Sciatic nerve (tissue), 2 donors: Measurements from ENCODE around the gene FBXW2. TPM values are rescaled to one million over a fixed set of nuclear protein-coding genes. Genes with fewer than 3 reads are reported as not detected.
"Not testable (repeated sequence)": the region's sequence is repeated elsewhere in the genome, so short reads cannot be mapped to it uniquely, and the experiment has no call there.

Experiments
- ATAC-seq: fragments of 200-7000 bp; cut with Tn5 transposase; one replicate; pipeline ENCODE4 v1.9.1; 2020; ENCODE audit warnings: mild to moderate bottlenecking, moderate library complexity
- DNase-seq: peaks from one replicate; pipeline ENCODE4 v3.0.0-alpha.2; 2020; ENCODE audit warnings: low spot score
- intact Hi-C: fragments of 100-400 bp; cut with DNase I; formaldehyde crosslinking; loops from one replicate; pipeline ENCODE4 v1.14.2; 2022
- total RNA-seq: library from RNA; stranded (reverse); fragmentation: NEBNext Ultra II Directional; extraction: Animal tissue kit (Norgen Biotek cat#: 25700); gene quantifications from one replicate; pipeline ENCODE4 v1.2.1, GENCODE V29; 2021
- donor health status: DM: no; HTN: no; CAD: no.
- donor health status: DM: no; HTN: no; CAD: no.

FBXW2 gene
- total RNA-seq, 1 donor from 2014 or later = 65.5 TPM

DNA sequence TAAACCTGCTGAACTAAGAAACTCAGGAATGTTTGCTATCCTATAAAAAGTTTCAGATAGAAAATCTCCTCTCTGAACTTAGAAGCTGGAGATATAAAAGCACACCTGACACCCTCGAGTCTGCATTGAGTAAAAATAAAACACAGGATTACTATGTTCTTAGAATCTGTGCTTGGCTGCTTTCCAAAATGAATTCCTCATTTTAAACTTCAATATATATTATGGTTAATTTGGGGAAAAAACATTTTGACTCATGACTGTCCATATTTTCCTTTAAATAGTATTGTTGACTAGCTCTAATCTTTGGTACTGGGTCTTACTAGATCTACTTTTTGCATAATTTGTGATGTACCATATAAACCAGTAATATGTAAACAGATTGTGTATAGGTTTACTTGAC, 36.7 kb downstream of the FBXW2 start:
- intact Hi-C loops = no loop called here

GRCh38 chr9:120755810-120756434, 37.3 kb downstream of the FBXW2 start:
- intact Hi-C loops = no loop called here
- DNase-seq = no peak
- peak; percentile 80 for ATAC-seq

More for the DNA sequence above, 36.7 kb downstream of the FBXW2 start:
- ATAC-seq (no peak), DNase-seq (no peak)

DNA sequence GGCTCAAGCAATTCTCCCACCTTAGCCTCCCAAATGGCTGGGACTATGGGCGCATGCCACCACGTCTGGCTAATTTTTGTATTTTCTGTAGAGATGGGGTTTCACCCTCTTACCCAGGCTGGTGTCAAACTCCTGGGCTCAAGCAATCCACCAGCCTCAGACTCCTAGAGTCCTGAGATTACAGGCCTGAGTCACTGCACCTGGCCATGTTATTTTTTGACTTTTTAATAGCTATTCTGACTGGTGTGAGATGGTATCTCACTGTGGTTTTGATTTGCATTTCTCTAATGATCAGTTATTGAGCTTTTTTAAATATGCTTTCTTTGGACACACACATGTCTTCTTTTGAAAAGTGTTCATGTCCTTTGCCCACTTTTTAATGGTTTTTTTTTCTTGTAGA, 38.2 kb downstream of the FBXW2 start:
- ATAC-seq (no peak), DNase-seq (no peak)
- intact Hi-C loops = no loop called here

DNA sequence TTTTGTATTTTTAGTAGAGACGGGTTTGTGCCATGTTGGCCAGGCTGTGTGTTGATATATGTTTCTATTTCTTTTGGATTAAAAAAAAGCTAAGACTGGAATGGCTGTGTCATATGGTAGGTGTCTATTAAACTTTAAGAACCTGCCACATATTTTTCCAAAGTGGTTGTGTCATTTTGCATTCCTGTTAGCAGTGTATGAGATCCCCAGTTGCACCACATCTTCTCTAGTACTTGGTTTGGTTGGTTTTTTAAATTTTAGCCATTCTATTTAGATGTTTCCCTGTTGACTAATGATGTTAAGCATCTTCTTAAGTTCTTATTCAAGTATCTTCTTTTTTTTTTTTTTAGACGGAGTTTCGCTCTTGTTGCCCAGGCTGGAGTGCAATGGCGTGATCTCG, 42.8 kb downstream of the FBXW2 start:
- intact Hi-C loops = no loop called here
- no peak for ATAC-seq
- DNase-seq = no peak

GRCh38 chr9:120746366-120746765, 46.9 kb downstream of the FBXW2 start:
- ATAC-seq, intact Hi-C loops, DNase-seq: not testable (repeated sequence)

- DNase-seq (no peak), ATAC-seq (no peak)
- intact Hi-C loops = no loop called here
These were observed 47.9 kb downstream of the FBXW2 start for GRCh38 chr9:120745278-120745677.

DNA sequence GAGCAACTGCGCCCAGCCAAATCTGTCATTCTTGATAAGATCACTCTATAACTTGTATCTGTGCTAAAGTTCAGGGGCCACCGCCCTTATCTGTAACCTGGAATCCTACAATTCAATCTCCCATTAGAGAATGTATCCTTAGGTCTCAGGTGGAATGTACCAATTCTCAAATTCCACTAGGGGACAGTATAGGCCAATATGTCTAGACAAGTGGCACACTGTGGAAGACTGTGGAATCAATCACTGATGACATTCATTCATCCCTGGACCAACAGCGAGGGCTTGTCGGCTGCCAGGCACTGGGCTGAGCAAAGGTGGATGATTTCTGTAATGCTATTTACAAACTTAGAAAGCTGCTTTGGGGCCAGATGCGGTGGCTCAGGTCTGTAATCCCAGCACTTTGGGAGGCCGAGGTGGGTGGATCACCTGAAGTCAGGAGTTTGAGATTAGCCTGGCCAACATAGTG, 50.2 kb downstream of the FBXW2 start:
- DNase-seq (no peak), ATAC-seq (no peak)
- intact Hi-C loops = no loop called here

GRCh38 chr9:120741701-120742100, 51.5 kb downstream of the FBXW2 start:
- ATAC-seq = no peak

GRCh38 chr9:120741191-120741590, 52.0 kb downstream of the FBXW2 start:
- ATAC-seq = no peak

More at GRCh38 chr9:120741701-120742100, 51.5 kb downstream of the FBXW2 start:
- no peak for DNase-seq
- intact Hi-C loops = no loop called here

GRCh38 chr9:120740132-120740531, 53.1 kb downstream of the FBXW2 start:
- intact Hi-C loops = no loop called here
- DNase-seq (no peak), ATAC-seq (no peak)

More at GRCh38 chr9:120741191-120741590, 52.0 kb downstream of the FBXW2 start:
- no peak for DNase-seq
- intact Hi-C loops = no loop called here

DNA sequence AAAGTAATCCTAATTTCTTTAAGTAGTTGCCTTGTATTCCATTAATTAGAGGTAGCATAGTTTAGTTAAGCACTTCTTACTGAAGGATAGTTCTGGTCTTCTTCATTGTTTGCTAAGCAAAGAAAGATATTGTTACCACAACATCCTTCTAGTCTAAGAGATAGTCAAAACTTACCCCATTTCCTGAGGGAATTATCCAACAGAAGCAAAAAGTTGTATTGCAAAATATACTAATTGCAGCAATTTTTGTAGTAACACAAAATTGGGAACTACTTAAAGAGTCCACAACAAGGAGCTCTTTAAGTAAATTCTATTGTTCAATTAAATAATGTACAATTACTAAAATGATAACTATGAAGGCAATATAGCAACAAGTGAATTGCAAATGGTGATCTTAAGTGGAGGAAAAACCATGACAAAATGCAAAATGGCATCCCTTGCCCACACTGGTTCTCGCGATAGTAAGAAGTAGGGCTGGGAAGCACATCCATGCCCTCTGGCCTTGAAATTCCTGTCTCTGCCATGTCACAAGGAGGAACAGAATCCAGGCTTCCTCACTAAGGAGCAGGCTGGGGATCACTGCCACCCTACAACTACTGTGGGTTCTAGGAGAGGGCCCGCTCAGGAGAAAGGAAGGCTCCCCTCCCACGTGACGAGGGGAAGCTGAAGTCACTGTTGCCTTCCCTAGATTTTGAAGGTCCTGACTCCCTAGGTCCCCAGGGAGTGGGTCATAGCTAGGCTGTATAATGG, 55.6 kb downstream of the FBXW2 start:
- intact Hi-C loops = no loop called here
- DNase-seq = no peak
- ATAC-seq = no peak

GRCh38 chr9:120736881-120737280, 56.3 kb downstream of the FBXW2 start:
- DNase-seq (no peak), ATAC-seq (no peak)
- intact Hi-C loops = no loop called here

GRCh38 chr9:120735415-120736126, 57.6 kb downstream of the FBXW2 start:
- ATAC-seq = peak; percentile 40
- DNase-seq = no peak
- intact Hi-C loops = no loop called here

GRCh38 chr9:120734607-120735410, 58.4 kb downstream of the FBXW2 start:
- ATAC-seq = no peak
- intact Hi-C loops = no loop called here
- DNase-seq = no peak

DNA sequence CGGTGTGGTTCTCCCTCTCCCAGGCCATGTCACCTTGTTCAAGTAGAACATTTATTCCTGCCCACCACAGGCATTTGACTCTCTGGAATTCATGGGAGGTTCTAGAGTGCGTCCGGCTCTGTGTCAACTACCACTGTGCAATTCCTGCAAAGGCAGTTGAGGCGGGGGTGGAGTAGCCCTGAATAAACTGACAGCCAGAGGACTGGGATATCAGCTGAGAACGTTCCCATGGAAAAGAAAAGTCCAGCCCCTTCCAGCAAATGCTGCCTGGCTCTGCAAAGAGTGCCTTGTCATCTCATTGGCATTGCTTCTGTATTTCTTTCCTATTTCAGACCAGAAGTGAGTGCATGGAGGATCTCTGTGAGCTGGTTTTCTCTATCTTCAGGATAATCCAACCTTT, 60.0 kb downstream of the FBXW2 start:
- ATAC-seq = peak; percentile 60
- DNase-seq = no peak
- intact Hi-C loops = no loop called here

- intact Hi-C loops = no loop called here
- no peak for DNase-seq
- no peak for ATAC-seq
These were observed 62.3 kb downstream of the FBXW2 start for GRCh38 chr9:120730654-120731514.

DNA sequence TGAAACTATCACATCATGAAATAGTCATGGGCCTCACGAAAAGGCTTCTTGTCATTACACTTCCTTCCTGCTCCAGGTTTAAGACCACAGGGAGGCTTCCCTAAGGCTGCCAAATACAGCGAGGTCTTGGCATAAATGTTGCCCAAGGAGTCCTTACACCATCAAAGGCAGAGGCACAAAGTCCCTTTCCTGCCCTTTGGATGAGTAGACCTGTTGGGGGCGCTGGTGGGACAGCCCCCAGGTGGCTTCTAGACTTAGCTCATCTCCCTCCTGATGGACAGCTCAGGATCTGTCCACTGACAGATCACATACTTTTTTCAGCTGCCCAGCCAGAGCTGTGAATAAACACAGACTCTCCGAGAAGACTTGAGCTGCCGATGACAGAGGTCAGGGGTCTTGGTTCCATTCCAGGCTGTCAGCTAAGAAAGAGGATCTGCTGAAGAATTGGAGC, 63.4 kb downstream of the FBXW2 start:
- ATAC-seq = no peak
- intact Hi-C loops = no loop called here
- DNase-seq = no peak

DNA sequence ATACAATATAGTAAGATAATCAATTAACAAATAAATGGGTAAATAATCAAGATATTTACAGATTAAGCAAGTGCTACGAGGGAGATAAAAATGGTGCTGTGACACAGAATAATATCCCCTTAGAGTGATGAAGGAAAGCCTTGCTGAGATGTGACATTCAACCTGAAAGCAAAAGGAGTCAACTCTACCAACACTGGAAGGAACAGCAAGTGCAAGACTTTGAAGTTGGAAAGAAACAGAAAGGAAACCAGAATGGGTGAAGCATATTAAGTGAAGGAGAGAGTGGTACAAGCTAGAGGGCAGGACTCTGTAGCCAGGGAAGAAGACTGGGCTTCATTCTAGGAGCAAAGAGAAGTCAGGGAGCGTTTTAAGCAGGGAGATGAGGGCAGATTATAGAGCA, 66.7 kb downstream of the FBXW2 start:
- no peak for DNase-seq
- intact Hi-C loops = no loop called here
- ATAC-seq = no peak
